Measurements from ENCODE around the gene SYT5.

SYT5 gene

GRCh38 chr19:55145232-55145631 lies 34.9 kb downstream of the SYT5 start:
- no peak for DNase-seq

- no peak for DNase-seq
Observed at GRCh38 chr19:55141696-55142095, 38.4 kb downstream of the SYT5 start.

- no peak for DNase-seq
Observed at GRCh38 chr19:55137915-55138314, 42.2 kb downstream of the SYT5 start.

GRCh38 chr19:55136399-55137102 lies 43.5 kb downstream of the SYT5 start:
- no peak for DNase-seq

- no peak for DNase-seq
Observed at GRCh38 chr19:55134736-55135135, 45.4 kb downstream of the SYT5 start.

- DNase-seq = no peak
Observed at GRCh38 chr19:55133639-55134444, 46.2 kb downstream of the SYT5 start.

GRCh38 chr19:55132453-55133129 lies 47.5 kb downstream of the SYT5 start:
- no peak for DNase-seq

- DNase-seq = no peak
Observed at GRCh38 chr19:55131421-55131820, 48.7 kb downstream of the SYT5 start.
